Measurements from ENCODE around the gene SHROOM4.

SHROOM4 gene

DNA sequence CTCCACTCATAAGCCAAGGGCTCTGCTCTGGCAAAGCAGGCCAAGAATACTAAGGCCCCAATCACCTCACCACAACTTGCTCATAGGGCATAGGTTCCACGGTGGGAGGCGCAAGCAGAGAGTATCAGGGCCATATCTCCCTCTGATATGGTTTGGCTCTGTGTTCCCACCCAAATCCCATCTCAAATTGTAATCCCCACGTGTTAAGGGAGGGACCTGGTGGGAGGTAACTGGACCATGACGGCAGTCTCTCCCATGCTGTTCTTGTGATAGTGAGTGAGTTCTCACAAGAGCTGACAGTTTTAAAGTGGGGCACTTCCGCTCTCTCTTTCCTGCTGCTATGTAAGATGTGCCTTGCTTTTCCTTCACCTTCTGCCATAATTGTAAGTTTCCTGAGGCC lies 88.7 kb downstream of the SHROOM4 start:
- H3K4me3 ChIP-seq (ENCODE audit: low read depth, low read length) = no peak overlapping the region
- TF ChIP-seq, protein P1, sequence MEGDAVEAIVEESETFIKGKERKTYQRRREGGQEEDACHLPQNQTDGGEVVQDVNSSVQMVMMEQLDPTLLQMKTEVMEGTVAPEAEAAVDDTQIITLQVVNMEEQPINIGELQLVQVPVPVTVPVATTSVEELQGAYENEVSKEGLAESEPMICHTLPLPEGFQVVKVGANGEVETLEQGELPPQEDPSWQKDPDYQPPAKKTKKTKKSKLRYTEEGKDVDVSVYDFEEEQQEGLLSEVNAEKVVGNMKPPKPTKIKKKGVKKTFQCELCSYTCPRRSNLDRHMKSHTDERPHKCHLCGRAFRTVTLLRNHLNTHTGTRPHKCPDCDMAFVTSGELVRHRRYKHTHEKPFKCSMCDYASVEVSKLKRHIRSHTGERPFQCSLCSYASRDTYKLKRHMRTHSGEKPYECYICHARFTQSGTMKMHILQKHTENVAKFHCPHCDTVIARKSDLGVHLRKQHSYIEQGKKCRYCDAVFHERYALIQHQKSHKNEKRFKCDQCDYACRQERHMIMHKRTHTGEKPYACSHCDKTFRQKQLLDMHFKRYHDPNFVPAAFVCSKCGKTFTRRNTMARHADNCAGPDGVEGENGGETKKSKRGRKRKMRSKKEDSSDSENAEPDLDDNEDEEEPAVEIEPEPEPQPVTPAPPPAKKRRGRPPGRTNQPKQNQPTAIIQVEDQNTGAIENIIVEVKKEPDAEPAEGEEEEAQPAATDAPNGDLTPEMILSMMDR (IDR thresholded peaks at IDR 0.05; ENCODE audit: insufficient read depth, low read depth, low read length, missing control alignments) = no peak
- DNase-seq (ENCODE audit: low read depth) = no peak

DNA sequence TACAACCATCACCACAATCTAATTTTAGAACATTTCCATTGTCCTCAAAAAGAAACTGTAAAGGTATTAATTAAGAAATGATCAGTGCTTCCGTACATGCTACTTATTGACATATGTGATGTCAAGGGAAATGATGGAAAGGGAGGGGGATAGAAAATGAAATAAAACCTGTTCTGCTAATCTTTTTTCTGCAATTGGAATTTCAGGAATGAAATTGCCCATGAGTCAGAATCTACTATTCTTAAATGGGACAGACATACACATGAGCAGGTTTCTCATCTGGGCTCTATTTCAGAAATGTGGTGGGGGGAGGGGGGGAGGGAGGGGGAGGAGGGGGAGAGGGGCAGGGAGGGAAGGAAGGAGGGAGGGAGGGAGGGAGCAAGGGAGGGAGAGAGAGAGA lies 91.0 kb downstream of the SHROOM4 start:
- no peak for DNase-seq (ENCODE audit: low read depth)

DNA sequence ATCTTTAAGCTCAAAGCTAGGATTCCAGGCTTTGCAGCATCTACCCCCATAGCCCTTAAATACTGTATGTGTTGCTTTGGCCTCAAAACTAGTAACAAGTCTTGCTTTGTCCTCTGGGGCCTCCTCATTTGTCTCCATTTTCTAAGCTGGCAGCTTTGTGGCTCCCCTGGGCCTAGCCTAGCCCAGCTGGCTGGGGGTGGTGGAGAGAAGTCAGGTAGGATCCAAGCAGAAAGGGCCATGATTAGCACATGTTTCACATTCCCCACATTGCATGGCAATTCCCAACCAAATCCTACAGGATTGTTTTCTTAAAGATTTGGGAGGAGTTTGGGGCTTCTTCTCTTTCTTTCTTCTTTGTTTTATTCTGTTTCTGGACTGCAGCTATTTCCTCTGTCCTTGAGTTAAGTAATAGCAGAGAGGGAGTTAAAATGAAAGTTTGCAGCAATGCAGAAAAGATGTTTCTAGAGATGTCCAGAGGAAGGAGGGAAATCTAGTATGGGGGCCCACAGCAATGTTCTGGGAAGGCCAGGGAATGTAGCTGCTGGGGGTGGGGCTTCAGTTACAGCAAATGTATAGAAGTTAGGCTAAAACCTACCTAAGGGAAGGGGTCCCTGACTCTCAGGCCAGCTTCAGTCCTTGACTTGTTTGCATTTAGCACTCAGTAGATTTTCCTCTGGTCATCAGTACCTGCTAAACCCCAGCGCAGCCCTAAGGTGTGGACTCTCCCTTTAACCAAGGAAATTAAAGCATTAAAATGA lies 92.1 kb downstream of the SHROOM4 start:
- no peak overlapping the region for H3K4me3 ChIP-seq (ENCODE audit: low read depth, low read length)
- TF ChIP-seq, protein P1 (IDR thresholded peaks at IDR 0.05; ENCODE audit: insufficient read depth, low read depth, low read length, missing control alignments) = no peak
- no peak for DNase-seq (ENCODE audit: low read depth)

More for the DNA sequence above, 91.0 kb downstream of the SHROOM4 start:
- no peak overlapping the region for H3K4me3 ChIP-seq (ENCODE audit: low read depth, low read length)
- TF ChIP-seq, protein P1 (IDR thresholded peaks at IDR 0.05; ENCODE audit: insufficient read depth, low read depth, low read length, missing control alignments) = no peak

- H3K4me3 ChIP-seq (ENCODE audit: low read depth, low read length) = no peak overlapping the region
- DNase-seq (ENCODE audit: low read depth) = no peak
- TF ChIP-seq, protein P1 (IDR thresholded peaks at IDR 0.05; ENCODE audit: insufficient read depth, low read depth, low read length, missing control alignments) = no peak
Measured at GRCh38 chrX:50719614-50720013, 94.4 kb downstream of the SHROOM4 start.

DNA sequence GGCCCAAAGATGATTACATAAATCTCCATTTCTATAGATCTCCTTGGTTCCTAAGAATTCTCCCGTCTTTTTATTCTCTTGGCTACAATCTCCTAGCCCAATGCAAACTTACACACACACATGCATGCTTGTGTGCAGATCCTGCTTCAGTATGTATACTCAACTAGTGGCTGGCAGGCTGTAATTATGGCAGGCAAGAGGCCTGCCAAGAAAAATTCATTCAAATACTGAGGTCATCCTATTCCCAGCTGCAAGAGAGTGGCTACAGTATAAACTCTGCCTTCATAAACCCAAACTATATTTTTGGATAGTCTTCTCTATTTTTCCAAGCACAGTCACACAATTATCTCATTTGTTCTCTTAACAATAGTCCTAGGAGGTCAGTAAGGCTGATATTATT lies 95.2 kb downstream of the SHROOM4 start:
- DNase-seq (ENCODE audit: low read depth) = no peak
- no peak overlapping the region for H3K4me3 ChIP-seq (ENCODE audit: low read depth, low read length)
- TF ChIP-seq, protein P1 (IDR thresholded peaks at IDR 0.05; ENCODE audit: insufficient read depth, low read depth, low read length, missing control alignments) = no peak

DNA sequence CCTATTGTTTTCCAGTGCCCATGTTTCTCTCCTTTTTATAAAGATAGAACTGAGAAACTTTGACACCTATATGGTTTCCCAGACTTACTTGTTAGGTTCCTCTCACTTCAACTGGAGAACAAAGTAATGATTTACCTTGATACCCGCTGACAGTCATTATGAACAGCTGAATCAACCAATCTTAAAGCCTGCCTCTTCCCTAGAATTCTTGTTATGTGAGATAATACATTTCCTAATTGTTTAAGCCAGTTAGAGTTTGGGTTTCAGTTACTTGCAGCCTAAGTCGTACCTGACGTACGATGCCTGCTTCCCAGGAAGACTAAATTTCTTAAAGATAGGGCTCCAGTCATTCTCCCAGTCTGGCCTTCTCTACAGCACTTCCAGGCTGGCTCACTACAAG lies 97.3 kb downstream of the SHROOM4 start:
- TF ChIP-seq, protein P1 (IDR thresholded peaks at IDR 0.05; ENCODE audit: insufficient read depth, low read depth, low read length, missing control alignments) = no peak
- no peak overlapping the region for H3K4me3 ChIP-seq (ENCODE audit: low read depth, low read length)
- no peak for DNase-seq (ENCODE audit: low read depth)

- TF ChIP-seq, protein P1 (IDR thresholded peaks at IDR 0.05; ENCODE audit: insufficient read depth, low read depth, low read length, missing control alignments) = no peak
- no peak overlapping the region for H3K4me3 ChIP-seq (ENCODE audit: low read depth, low read length)
- no peak for DNase-seq (ENCODE audit: low read depth)
Measured at GRCh38 chrX:50712777-50713176, 101.2 kb downstream of the SHROOM4 start.
